Kidney epithelial cell (primary cell): ENCODE results near the gene ZYG11B. TPM values are rescaled to one million over a fixed set of nuclear protein-coding genes. Genes with fewer than 3 reads are reported as not detected.

Experiments
- DNase-seq: peaks from one replicate; pipeline ENCODE4 v3.0.0-alpha.2; 2010; ENCODE audit warnings: low read depth
- H3K27me3 ChIP-seq: 2 replicates; pipeline ENCODE4 v1.6.0; 2011; ENCODE audit warnings: low read length; ENCODE audit not compliant: control insufficient read depth, insufficient read depth
- H3K36me3 ChIP-seq: 2 replicates; pipeline ENCODE4 v1.5.1; 2011; ENCODE audit warnings: low read length; ENCODE audit not compliant: control insufficient read depth, insufficient read depth
- H3K4me3 ChIP-seq: 2 replicates; pipeline ENCODE4 v1.5.1; 2011; ENCODE audit warnings: low read depth, mild to moderate bottlenecking, control low read depth, low read length
- CTCF ChIP-seq: IDR thresholded peaks from 2 replicates; pipeline ENCODE4 v1.5.1; 2011; ENCODE audit warnings: mild to moderate bottlenecking, moderate library complexity, low read length, control low read depth, inconsistent platforms; ENCODE audit not compliant: insufficient read depth, poor library complexity, severe bottlenecking
- total RNA-seq: library from RNA; depleted of rRNA; stranded (reverse); fragments of >200 nt; gene quantifications from 2 replicates; pipeline ENCODE4 v1.2.3, GENCODE V29; 2015

Gene ZYG11B
- total RNA-seq, 1 donor from 2014 or later: 25.2 TPM

GRCh38 chr1:52693843-52694242 lies 32.4 kb upstream of the ZYG11B start:
- H3K36me3 ChIP-seq: no peaks in the 10 kb centered on the region
- H3K27me3 ChIP-seq: no peaks in the 10 kb centered on the region
- H3K4me3 ChIP-seq: no peak overlapping the region
- DNase-seq: no peak
- no peak for TF ChIP-seq CTCF

GRCh38 chr1:52695627-52696026 lies 30.6 kb upstream of the ZYG11B start:
- H3K4me3 ChIP-seq: no peak overlapping the region
- no peak for DNase-seq

DNA sequence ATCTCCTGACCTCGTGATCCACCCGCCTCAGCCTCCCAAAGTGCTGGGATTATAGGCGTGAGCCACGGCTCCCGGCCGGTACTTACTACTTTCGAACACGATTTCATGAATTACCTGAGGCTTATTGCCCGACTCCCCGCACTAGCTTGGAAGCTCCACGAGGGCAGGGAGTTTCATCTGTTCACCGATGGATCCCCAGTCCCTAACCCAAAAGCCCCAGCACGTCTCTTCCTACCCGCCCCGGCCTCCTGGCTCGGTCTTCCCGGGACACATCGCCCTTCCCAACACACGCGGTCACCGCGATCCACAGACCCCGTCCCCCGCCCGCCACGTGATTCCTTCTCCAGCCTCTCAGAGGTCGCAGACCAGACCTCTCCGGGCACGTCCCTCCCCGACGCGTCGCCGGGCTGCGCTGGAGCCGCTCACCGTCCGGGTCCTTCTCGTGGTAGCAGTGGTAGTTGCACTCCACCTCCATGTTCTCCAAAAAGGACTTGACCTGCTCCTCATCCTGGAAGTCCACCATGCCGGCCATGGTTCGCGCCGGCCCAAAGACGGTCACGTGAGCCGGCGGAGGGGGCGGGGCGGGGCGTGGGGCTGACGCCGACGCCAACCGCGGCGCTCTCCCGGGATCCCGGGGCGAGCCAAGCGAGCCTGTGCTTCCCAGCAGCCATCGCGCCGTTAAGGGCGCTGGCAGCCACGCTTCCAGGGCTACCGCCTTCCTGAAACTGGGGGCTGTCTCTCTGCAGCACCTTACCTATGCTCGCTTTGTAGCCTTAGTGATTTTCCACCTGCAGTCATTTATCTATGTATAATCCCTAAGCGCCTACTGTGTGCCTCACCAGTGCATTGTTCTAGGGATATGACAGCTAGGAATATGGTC lies 28.2 kb upstream of the ZYG11B start, which contains the start of gene COA7:
TSS of gene COA7 (minus strand) at position 553 of the 880 bp plus-strand sequence. CDS start at position 532, 21 bp downstream.
- no peak for TF ChIP-seq CTCF
- peak; percentile 19 for DNase-seq

More at GRCh38 chr1:52695627-52696026, 30.6 kb upstream of the ZYG11B start:
- H3K36me3 ChIP-seq: no peaks in the 10 kb centered on the region
- no peaks in the 10 kb centered on the region for H3K27me3 ChIP-seq
- no peak for TF ChIP-seq CTCF

DNA sequence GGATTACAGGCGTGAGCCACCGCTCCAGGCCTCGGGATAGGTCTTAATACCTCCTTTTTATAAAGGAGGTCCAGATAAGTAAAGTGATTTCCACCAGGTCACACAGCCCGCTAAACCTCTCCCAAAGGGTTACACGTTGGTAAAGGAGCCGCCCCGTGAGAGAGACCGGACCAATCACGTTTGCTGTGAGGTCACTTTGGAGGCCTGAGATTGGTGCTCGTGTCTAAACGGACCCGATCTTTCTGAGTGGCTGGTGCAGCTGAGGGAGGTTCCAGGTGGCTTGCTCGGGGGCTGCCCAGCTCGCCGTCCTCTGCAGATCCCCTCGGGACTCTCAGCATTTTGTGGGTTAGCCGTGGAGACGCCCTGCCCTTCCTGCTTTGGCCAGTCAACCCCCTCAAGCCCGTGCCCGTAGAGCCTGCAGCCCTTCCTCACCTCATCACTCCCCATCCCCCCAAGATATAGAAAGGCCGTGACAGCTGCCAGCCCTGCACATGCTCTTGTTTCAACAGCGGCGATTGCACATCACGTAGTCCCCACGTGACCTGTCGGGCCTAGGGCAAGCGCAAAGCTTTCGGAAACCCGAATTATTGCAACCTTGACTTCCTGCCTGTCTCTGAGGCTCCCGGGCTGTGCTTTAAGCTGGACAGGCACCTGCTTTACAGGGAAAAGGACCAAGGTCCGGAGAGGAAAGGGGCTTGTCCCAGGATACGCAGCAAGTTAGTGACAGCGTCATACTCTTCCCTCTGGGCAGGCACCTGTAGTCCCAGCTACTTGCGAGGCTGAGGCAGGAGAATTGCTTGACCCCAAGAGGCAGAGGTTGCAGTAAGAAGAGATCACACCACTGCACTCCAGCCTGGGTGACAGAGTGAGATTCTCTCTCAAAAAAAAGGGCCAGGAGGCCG lies 23.1 kb upstream of the ZYG11B start:
- no peaks in the 10 kb centered on the region for H3K27me3 ChIP-seq
- H3K4me3 ChIP-seq: peak overlapping the region; percentile 47
- no peak for TF ChIP-seq CTCF
- H3K36me3 ChIP-seq: no peaks in the 10 kb centered on the region
- DNase-seq: peak; percentile 66

More for the DNA sequence above, 28.2 kb upstream of the ZYG11B start, which contains the start of gene COA7:
- no peaks in the 10 kb centered on the region for H3K27me3 ChIP-seq
- H3K4me3 ChIP-seq: peak within 1 kb of the TSS; percentile 68
- H3K36me3 ChIP-seq: no peaks in the 10 kb centered on the region

DNA sequence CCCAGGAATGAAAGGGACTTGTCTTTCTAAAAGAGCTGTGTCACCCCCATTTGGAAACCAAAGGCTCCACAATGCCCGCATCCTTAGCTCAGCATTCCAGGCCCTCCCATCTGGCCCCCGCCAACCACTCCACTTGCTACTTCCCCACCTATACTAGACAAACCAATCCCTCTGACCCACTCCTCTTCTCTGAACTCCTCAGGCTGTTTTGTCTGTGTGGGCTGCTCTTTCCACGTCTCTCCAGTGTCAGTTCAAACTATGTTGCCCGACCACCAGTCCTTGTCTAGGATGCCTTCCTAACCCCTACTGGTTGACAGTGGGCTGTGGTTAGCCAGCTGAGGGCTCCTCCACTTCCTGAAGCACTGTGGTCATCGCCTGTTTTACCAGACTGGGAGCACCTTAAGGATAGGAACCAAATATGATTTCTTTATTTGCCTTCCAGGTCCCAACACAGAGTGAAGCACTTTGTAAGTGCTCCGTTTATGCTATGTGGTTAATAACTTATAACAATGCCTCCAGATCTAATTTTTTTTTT lies 20.1 kb upstream of the ZYG11B start:
- Histone ChIP-seq H3K4me3 (no peak overlapping the region), H3K36me3 (no peaks in the 10 kb centered on the region), H3K27me3 (no peaks in the 10 kb centered on the region)
- TF ChIP-seq CTCF: no peak
- DNase-seq: no peak
